ENCODE data around the gene MANF.

- TF ChIP-seq POLR2A (IDR thresholded peaks at IDR 0.05) (no peak), CTCF (IDR thresholded peaks at IDR 0.05) (no peak)
Observed at GRCh38 chr3:51378726-51379125, 6.4 kb upstream of the MANF start.
